Epidermal melanocyte (primary cell): ENCODE measurements around the gene STX5.
"Not testable (repeated sequence)": the region's sequence is repeated elsewhere in the genome, so short reads cannot be mapped to it uniquely, and the experiment has no call there.

Source experiments
- DNase-seq: peaks from one replicate; pipeline ENCODE4 v3.0.0; 2011; ENCODE audit warnings: low spot score; ENCODE audit not compliant: insufficient read length

STX5 gene, protein sequence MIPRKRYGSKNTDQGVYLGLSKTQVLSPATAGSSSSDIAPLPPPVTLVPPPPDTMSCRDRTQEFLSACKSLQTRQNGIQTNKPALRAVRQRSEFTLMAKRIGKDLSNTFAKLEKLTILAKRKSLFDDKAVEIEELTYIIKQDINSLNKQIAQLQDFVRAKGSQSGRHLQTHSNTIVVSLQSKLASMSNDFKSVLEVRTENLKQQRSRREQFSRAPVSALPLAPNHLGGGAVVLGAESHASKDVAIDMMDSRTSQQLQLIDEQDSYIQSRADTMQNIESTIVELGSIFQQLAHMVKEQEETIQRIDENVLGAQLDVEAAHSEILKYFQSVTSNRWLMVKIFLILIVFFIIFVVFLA

GRCh38 chr11:62831520-62832335 lies at the start of gene STX5:
Gene STX5 (minus strand): TSS chr11:62832051. CDS start chr11:62831243, 808 bp downstream.
- DNase-seq = peak; percentile 94

- peak; percentile 75 for DNase-seq
These were observed 49.1 kb upstream of the STX5 start, which contains the start of gene SLC3A2 for GRCh38 chr11:62880803-62881578. Gene SLC3A2 (plus strand): TSS chr11:62880896. CDS start chr11:62881024, 128 bp downstream.

DNA sequence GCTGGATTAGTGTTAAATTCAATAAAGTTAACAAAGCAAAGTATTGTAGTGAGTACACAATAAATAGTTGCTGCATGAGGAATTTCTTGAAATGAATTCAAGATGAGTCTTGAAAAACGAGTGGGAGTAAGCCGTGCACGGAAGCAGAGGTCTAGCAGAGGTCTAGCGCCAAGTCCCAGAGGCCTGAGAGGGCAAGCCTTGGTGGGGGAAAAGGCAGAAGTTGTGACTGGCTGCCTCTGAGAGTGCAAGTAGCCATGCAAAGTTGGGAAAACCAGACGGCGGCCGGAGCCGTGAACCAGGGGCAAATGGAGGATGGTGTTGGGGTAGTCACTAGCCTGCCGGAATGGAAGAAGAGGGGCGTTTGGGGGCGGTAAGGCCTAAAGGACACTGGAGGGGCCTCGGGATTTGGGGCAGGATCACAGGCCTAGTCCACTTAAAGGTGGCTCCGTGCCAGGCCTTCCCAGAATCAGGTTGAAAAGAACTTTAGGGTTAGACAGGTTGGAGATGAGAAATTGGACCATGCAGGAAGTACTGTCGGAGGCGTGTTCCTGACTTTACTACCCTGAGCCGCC lies 48.5 kb upstream of the STX5 start:
- no peak for DNase-seq

GRCh38 chr11:62879235-62879978 lies 47.6 kb upstream of the STX5 start:
- no peak for DNase-seq

DNA sequence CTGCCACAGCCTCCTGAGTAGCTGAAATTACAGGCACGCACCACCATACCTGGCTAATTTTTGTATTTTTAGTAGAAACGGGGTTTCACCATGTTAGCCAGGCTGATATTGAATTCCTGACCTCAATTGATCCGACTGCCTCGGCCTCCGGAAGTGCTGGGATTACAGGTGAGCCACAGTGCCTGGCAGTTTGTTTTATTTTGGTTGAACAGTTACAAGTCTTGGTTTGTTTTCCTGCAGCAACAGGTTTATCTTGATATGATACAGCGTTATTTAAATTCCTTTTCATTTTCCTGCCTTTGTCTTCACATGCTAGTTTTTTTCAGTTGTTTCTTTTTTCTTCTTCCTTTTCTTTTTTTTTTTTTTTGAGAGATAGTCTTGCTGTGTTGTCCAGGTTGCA lies 44.9 kb upstream of the STX5 start:
- no peak for DNase-seq

DNA sequence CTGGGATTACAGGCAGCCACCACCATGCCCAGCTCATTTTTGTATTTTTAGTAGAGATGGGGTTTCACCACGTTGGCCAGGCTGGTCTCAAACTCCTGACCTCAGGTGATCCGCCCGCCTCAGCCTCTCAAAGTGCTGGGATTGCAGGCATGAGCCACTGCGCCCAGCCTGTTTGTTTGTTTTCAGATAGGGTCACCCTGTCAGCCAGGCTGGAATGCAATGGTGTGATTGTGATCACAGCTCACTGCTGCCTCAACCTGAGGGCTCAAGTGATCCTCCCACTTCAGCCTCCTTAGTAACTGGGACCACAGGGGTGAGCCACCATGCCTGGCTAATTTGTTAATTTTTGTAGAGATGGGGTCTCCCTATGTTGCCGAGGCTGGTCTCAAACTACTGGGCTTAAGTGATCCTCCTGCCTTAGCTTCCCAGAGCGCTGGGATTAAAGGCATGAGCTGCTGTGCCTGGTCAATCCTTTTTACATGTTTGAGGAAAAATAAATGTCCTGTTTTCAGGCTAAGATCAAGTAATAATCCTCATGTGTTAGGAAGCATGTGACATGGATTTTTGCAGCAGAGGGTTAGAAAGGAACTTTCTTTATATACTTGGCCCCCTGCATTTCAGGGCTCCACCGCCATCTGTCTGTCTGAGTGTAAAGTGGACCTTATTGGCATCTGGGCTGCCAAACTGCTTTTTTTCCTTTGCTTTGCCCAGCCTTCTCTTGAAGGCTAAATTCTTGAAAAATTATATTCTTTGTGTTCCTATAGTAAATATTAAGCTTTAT lies 44.0 kb upstream of the STX5 start:
- peak; percentile 59 for DNase-seq

- DNase-seq = no peak
These were observed 43.0 kb upstream of the STX5 start for GRCh38 chr11:62874851-62875250.

GRCh38 chr11:62865635-62866034 lies 33.8 kb upstream of the STX5 start:
- DNase-seq = no peak

DNA sequence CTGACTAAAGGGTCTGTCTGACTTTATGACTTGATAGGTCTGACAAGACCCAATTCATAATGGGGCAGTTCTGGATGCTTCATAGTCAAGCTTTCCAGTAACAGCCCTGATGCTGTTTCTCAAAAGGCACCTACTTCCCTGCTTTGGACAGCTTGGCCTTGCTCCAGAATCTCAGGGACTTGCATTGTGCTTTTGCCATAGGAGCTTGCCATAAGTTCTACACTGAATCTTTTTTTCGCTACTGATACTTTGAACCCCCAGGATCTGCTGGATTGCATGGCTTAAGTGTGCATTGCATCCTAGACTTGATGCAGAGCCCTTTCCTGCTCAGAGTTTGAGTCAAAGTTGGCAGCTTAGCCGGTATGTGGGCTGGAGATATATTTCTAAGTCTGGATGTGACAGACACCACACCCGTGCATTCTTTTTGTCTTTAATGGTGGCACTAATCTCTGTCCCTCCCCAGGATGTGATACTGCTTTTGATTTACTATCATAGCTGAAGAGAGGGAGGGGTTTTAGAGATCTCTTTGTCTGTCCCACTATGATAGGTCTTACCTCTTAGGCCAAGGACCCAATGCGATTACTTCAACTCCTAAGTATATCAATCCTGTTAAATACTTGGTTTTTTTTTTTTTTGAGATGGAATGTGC lies 32.0 kb upstream of the STX5 start:
- DNase-seq = no peak

DNA sequence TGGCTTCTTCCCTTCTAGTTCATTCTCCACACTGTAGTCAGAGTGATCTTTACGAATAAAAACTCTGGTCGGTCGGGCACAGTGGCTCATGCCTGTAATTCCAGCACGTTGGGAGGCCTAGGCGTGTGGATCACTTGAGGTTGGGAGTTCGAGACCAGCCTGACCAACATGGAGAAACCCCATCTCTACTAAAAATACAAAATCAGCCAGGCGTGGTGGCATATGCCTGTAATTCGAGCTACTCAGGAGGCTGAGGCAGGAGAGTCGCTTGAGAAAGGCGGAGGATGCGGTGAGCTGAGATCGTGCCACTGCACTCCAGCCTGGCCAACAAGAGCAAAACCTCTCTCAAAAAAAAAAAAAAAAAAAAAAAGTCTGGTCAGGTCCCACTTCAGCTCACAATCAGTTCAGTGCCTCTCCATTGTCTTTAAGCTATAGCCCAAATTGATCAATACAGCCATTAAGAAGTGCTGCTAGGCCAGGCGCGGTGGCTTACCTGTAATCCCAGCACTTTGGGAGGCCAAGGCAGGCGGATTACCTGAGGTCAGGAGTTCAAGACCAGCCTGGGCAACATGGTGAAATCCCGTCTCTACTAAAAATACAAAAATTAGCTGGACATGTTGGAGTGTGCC lies 29.8 kb upstream of the STX5 start:
- DNase-seq = not testable (repeated sequence)

DNA sequence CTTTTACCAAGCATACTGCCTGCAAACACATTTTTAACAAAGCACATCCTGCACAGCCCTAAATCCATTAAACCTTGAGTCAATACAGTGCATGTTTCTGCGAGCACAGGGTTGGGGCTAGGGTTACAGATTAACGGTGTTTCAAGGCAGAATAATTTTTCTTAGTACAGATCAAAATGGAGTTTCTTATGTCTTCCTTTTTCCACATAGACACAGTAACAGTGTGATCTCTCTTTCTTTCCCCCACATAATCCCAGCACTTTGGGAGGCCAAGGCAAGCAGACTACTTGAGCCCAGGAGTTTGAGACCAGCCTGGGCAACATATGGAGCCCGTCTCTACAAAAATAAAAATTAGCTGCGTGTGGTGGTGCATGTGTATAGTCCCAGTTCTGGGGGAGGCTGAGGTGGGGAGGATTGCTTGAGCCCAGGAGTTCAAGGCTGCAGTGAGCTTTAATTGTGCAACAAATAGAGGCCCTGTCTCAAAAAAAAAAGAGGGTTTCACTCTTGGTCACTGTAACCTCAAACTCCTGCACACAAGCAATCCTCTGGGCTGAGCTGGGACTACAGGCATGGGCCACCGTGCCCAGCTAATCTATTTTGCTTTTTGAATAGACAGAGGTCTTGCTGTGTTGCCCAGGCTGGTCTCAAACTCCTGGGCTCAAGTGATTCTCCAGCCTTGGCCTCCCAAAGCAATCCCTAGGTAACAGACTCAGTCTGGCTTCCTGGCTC lies 29.1 kb upstream of the STX5 start:
- no peak for DNase-seq

- DNase-seq = not testable (repeated sequence)
These were observed 27.4 kb upstream of the STX5 start for GRCh38 chr11:62859281-62859703.

- DNase-seq = no peak
These were observed 26.4 kb upstream of the STX5 start for GRCh38 chr11:62858201-62858600.

- no peak for DNase-seq
These were observed 25.7 kb upstream of the STX5 start for GRCh38 chr11:62857541-62857982.

GRCh38 chr11:62856333-62856895 lies 24.6 kb upstream of the STX5 start:
- no peak for DNase-seq

DNA sequence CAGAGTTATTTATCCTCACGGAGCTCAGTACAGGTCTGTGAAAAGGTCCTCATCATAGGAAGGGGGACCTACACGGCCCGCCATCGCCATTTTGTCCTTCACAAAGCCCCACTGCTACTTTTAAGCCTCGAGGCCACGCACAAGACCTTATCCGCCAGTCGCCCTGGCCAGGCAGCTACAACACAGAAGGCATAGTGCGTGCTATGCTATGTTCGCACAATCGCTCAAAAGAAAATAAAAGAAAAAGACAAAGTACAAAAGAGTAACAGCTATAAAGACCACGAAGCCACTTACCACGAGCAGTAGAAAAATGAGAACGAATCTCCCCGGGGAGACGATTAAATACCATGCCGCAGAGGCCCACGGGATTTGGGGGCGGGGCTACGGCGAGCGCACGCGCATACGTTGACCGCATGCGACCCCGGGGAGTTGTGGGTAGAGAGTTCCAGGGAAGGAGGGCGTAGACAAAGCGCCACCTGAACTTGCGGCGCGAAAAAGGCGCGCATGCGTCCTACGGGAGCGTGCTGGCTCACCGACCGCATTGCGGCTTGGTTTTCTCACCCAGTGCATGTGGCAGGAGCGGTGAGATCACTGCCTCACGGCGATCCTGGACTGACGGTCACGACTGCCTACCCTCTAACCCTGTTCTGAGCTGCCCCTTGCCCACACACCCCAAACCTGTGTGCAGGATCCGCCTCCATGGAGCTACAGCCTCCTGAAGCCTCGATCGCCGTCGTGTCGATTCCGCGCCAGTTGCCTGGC lies 23.9 kb upstream of the STX5 start:
- peak; percentile 92 for DNase-seq
